ENCODE measurements around the gene SFI1.

DNA sequence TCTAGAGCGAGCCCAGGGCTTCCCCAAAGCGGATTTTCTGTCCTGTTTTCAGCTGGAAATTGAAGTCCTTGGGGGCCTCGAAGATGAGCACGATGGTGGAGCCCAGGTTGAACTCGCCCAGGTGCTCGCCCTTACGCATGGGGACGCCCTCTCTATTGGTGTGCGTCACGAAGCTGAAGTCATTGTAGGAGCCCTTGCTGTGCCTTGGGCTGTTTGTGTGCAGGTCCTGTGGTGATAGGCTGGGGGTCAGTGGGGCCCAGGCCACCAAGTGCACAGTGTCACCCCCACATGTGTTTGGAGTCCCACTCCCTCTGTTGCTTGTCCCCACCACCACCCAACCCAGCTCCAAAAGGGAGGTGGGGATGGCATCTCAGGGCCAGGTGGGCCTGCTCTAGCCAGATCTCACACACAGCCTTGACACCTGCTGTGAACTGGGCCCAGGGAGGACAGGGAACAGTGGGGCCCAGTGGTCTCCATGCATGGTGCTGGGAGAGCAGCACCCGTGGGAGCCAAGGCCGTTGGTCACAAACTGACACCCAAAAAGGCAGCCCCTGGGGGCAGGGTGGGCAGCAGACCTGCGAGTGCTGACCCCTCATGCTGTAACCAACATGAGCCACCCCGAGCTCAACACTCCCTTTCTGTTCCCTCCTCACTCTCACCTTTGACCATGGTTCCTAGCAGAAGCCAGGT lies 123.4 kb downstream of the SFI1 start:
- TF ChIP-seq, protein P1, sequence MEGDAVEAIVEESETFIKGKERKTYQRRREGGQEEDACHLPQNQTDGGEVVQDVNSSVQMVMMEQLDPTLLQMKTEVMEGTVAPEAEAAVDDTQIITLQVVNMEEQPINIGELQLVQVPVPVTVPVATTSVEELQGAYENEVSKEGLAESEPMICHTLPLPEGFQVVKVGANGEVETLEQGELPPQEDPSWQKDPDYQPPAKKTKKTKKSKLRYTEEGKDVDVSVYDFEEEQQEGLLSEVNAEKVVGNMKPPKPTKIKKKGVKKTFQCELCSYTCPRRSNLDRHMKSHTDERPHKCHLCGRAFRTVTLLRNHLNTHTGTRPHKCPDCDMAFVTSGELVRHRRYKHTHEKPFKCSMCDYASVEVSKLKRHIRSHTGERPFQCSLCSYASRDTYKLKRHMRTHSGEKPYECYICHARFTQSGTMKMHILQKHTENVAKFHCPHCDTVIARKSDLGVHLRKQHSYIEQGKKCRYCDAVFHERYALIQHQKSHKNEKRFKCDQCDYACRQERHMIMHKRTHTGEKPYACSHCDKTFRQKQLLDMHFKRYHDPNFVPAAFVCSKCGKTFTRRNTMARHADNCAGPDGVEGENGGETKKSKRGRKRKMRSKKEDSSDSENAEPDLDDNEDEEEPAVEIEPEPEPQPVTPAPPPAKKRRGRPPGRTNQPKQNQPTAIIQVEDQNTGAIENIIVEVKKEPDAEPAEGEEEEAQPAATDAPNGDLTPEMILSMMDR (conservative IDR thresholded peaks at IDR 0.05; ENCODE audit: low read length), result no peak
- no peak for TF ChIP-seq EZH2phosphoT487 (IDR thresholded peaks at IDR 0.05; ENCODE audit: borderline replicate concordance)

All from Loucy (cell line).